HCT116 (cell line): Measurements from ENCODE around the gene CRNN. TPM values are rescaled to one million over a fixed set of nuclear protein-coding genes. Genes with fewer than 3 reads are reported as not detected.

ENCODE experiments used
- ATAC-seq: fragments of 200-7000 bp; cut with Tn5 transposase; 2 replicates; pipeline ENCODE4 v1.9.1; 2020; ENCODE audit warnings: mild to moderate bottlenecking, moderate library complexity
- BruUV-seq: library from RNA; stranded (reverse); fragments of 400-500 nt; replicated peaks from 2 replicates; lab custom pipeline; 2021; lab: Mats Ljungman, UMichigan
- CTCF ChIA-PET: fragments of 300-600 bp; sonication (Branson Sonifier 250); formaldehyde crosslinking; loops from one replicate; lab custom pipeline; 2021; ENCODE audit warnings: antibody characterized with exemption; lab: Charles Lee
- POLR2A ChIA-PET: fragments of 300-600, 350-600 bp; sonication (Branson Sonifier 250); formaldehyde crosslinking; loops from one replicate; lab custom pipeline; 2021; ENCODE audit warnings: antibody characterized with exemption; lab: Charles Lee
- RAD21 ChIA-PET, 2 experiments: fragments of 300-600 bp; sonication (Branson Sonifier 250); formaldehyde crosslinking; loops; one replicate each; lab custom pipeline; 2023; ENCODE audit warnings: low total read pairs in 2 of 2; ENCODE audit not compliant: uncharacterized antibody in 2 of 2, unreplicated experiment in 2 of 2, low non-redundant PET in 1 of 2; lab: Charles Lee
- DNase-seq: peaks from one replicate; pipeline ENCODE4 v3.0.0-alpha.2; 2010; ENCODE audit warnings: low read depth, low spot score
- H2AFZ ChIP-seq: fragments of 200-600 bp; shearing (Covaris generic), sonication (generic); 2 replicates; pipeline ENCODE4 v1.6.1; 2017; ENCODE audit warnings: low read depth, mixed run types, mixed read lengths, antibody characterized with exemption, low read length; ENCODE audit not compliant: poor library complexity, severe bottlenecking
- H3K27ac ChIP-seq: 2 replicates; pipeline ENCODE4 v1.5.1; 2012; ENCODE audit warnings: low read depth, low read length
- H3K27me3 ChIP-seq: fragments of 200-600 bp; sonication (generic); 2 replicates; pipeline ENCODE4 v1.6.1; 2016; ENCODE audit warnings: mixed run types, low read length, mixed read lengths; ENCODE audit not compliant: insufficient read depth
- H3K36me3 ChIP-seq, 2 experiments: fragments of 200-500 bp in 1 of 2; fragments of 200-600 bp in 1 of 2; sonication (Bioruptor generic) in 1 of 2; sonication (generic) in 1 of 2; 2 replicates each; pipeline versions ENCODE4 v1.5.1 to v1.6.1; 2014 to 2016; ENCODE audit warnings: low read length in 2 of 2, inconsistent platforms in 1 of 2, mixed read lengths in 1 of 2, mixed run types in 1 of 2; ENCODE audit not compliant: insufficient read depth in 2 of 2, control insufficient read depth in 1 of 2
- H3K4me1 ChIP-seq, 2 experiments: fragments of 200-600 bp in 1 of 2; sonication (generic) in 1 of 2; 2 replicates each; pipeline versions ENCODE4 v1.5.1 to v1.6.1; 2012 to 2017; ENCODE audit warnings: low read length in 2 of 2, inconsistent platforms in 1 of 2, mild to moderate bottlenecking in 1 of 2, mixed read lengths in 1 of 2, mixed run types in 1 of 2, moderate library complexity in 1 of 2; ENCODE audit not compliant: insufficient read depth in 2 of 2, control insufficient read depth in 1 of 2
- H3K4me2 ChIP-seq: fragments of 200-600 bp; sonication (generic); 2 replicates; pipeline ENCODE4 v1.6.1; 2017; ENCODE audit warnings: mixed run types, low read length, mixed read lengths
- H3K4me3 ChIP-seq, 2 experiments: fragments of 200-600 bp in 1 of 2; sonication (generic) in 1 of 2; replicated peaks in 1 of 2; 2 replicates each; pipeline ENCODE4 v1.5.1; 2011 to 2016; ENCODE audit warnings: low read length in 2 of 2, control low read depth in 1 of 2, low read depth in 1 of 2, mild to moderate bottlenecking in 1 of 2, mixed read lengths in 1 of 2, mixed run types in 1 of 2
- H3K79me2 ChIP-seq: fragments of 200-600 bp; sonication (generic); 2 replicates; pipeline ENCODE4 v1.6.1; 2017; ENCODE audit warnings: mild to moderate bottlenecking, mixed run types, low read length, moderate library complexity, mixed read lengths; ENCODE audit not compliant: insufficient read depth
- H3K9ac ChIP-seq: fragments of 200-600 bp; sonication (generic); 2 replicates; pipeline ENCODE4 v1.6.1; 2016; ENCODE audit warnings: low read length, mixed read lengths
- H3K9me2 ChIP-seq: fragments of 200-600 bp; sonication (generic), shearing (Covaris generic); 2 replicates; pipeline ENCODE4 v1.6.1; 2017; ENCODE audit warnings: mixed run types, mild to moderate bottlenecking, moderate library complexity; ENCODE audit not compliant: insufficient read depth
- H3K9me3 ChIP-seq, 2 experiments: fragments of 200-500 bp in 1 of 2; fragments of 200-600 bp in 1 of 2; sonication (Bioruptor generic) in 1 of 2; sonication (generic) in 1 of 2; 2 replicates each; pipeline ENCODE4 v1.6.1; 2014 to 2017; ENCODE audit warnings: low read length in 2 of 2, mixed read lengths in 2 of 2, inconsistent platforms in 1 of 2, low read depth in 1 of 2, mild to moderate bottlenecking in 1 of 2, mixed run types in 1 of 2, moderate library complexity in 1 of 2; ENCODE audit not compliant: control insufficient read depth in 1 of 2, insufficient read depth in 1 of 2
- H4K20me1 ChIP-seq: fragments of 200-600 bp; sonication (generic), shearing (Covaris generic); 2 replicates; pipeline ENCODE4 v1.6.1; 2017; ENCODE audit warnings: mixed run types, mild to moderate bottlenecking, moderate library complexity; ENCODE audit not compliant: insufficient read depth
- CBX3 ChIP-seq: IDR thresholded peaks from 2 replicates; pipeline ENCODE4 v1.6.1; 2012; ENCODE audit warnings: low read depth
- CEBPB ChIP-seq: IDR thresholded peaks from 2 replicates; pipeline ENCODE4 v1.6.1; 2012; ENCODE audit warnings: low read depth
- EGR1 ChIP-seq: IDR thresholded peaks from 2 replicates; pipeline ENCODE4 v1.6.1; 2012; ENCODE audit warnings: low read depth
- FOSL1 ChIP-seq: IDR thresholded peaks from 2 replicates; pipeline ENCODE4 v1.6.1; 2012; ENCODE audit warnings: low read depth
- JUND ChIP-seq: IDR thresholded peaks from 2 replicates; pipeline ENCODE4 v1.6.1; 2012
- RAD21 ChIP-seq: IDR thresholded peaks from 2 replicates; pipeline ENCODE4 v1.6.1; 2012; ENCODE audit warnings: low read depth, mild to moderate bottlenecking
- SIN3A ChIP-seq: IDR thresholded peaks from 2 replicates; pipeline ENCODE4 v1.6.1; 2012; ENCODE audit warnings: low read depth
- TCF7L2 ChIP-seq: IDR thresholded peaks from 2 replicates; pipeline ENCODE4 v1.7.0; 2011; ENCODE audit warnings: borderline replicate concordance, inconsistent platforms; ENCODE audit not compliant: insufficient read depth, insufficient read length; ENCODE audit errors: extremely low read depth
- ZNF274 ChIP-seq: fragments of 200-500 bp; sonication (Bioruptor generic); IDR thresholded peaks from 2 replicates; pipeline ENCODE4 v1.6.1; 2014; ENCODE audit warnings: mild to moderate bottlenecking, low read depth, low read length, inconsistent platforms
- intact Hi-C: fragments of 100-400 bp; cut with micrococcal nuclease; formaldehyde crosslinking; loops from 2 replicates; pipeline ENCODE4 v1.10.0; 2022
- total RNA-seq: library from RNA; stranded (reverse); gene quantifications from one replicate; pipeline ENCODE4 v1.2.1, GENCODE V29; 2021; ENCODE audit not compliant: unreplicated experiment
- TF ChIP-seq, protein P1 (sequence below): IDR thresholded peaks from 2 replicates; pipeline ENCODE4 v1.6.1; 2012; ENCODE audit warnings: low read depth
- TF ChIP-seq, protein P2 (sequence below), 3 experiments: fragments of 200-600 bp in 1 of 3; sonication (generic) in 1 of 3; IDR thresholded peaks in 2 of 3; conservative IDR thresholded peaks in 1 of 3; 2 replicates each; pipeline ENCODE4 v1.5.1; 2012 to 2017; ENCODE audit warnings: low read depth in 2 of 3, low read length in 2 of 3, antibody characterized with exemption in 1 of 3, borderline replicate concordance in 1 of 3, control low read depth in 1 of 3, mild to moderate bottlenecking in 1 of 3, mixed read lengths in 1 of 3, mixed run types in 1 of 3, moderate library complexity in 1 of 3; ENCODE audit not compliant: insufficient read depth in 1 of 3

CRNN gene
- total RNA-seq, 1 experiment from 2014 or later, result not detected

DNA sequence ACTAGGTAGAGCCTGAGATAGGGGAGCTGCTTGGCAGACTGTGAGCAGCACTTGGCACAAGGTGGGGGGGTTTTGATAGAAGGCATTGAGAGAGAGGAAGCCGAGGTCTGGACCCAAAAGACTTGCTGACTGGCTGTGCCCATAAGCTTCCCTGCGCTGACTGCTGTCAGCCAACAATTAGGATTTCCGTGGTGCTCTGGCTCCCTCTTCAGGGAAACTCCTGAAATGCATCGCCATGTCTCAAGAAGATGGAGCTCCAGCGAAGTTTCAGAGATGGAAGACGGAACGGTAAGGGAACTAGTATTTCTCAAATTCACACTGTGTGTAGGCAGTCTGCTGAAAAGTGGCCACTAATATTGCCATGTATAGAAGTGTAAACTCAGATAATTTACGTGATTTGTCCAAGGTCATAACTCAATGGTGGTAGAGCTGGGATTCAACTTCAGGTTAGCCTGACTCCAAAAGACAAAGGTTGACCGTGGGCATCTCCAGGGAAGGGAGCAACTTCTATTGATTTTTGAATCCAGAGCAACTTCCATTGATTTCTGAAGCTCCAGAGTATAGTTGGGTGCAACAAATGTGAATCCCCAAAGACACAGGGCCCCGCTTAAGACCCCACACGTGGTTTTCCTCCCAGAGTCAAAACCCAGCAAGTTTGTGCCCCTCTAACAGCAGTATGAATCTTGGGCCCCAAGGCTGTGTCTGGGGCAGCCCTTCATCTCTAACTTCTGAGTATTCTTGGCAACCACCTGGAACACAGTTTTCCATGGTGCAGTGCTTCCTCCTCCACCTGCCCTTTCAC is 44.5 kb upstream of the CRNN start (continued):
- TF ChIP-seq CEBPB (no peak), ZNF274 (no peak), TCF7L2 (no peak), CBX3 (peak; percentile 64; the same call in 1 of the 2 replicates)

DNA sequence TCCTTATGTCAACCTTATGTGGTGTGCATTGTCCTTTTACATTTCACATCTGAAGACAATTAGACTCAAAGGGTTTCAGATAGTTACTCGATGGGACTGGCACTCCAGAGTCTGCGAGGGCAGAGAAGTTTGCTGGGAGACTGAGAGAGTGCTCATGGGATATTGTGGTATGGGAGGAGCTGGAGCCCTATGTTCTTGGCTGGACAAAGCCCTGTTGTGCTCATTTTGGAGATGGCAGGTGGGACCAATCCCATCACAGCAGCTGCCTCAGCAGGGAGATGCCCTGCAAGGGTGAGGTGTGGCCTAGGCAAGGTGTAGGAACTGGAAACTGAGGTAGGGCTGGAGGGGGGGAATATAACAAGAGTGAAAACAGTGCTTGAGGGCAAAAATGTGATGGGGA is 43.5 kb upstream of the CRNN start:
- TF ChIP-seq SIN3A (no peak), FOSL1 (no peak), JUND (no peak), CEBPB (no peak), EGR1 (no peak), RAD21 (no peak)
- TF ChIP-seq, protein P1, sequence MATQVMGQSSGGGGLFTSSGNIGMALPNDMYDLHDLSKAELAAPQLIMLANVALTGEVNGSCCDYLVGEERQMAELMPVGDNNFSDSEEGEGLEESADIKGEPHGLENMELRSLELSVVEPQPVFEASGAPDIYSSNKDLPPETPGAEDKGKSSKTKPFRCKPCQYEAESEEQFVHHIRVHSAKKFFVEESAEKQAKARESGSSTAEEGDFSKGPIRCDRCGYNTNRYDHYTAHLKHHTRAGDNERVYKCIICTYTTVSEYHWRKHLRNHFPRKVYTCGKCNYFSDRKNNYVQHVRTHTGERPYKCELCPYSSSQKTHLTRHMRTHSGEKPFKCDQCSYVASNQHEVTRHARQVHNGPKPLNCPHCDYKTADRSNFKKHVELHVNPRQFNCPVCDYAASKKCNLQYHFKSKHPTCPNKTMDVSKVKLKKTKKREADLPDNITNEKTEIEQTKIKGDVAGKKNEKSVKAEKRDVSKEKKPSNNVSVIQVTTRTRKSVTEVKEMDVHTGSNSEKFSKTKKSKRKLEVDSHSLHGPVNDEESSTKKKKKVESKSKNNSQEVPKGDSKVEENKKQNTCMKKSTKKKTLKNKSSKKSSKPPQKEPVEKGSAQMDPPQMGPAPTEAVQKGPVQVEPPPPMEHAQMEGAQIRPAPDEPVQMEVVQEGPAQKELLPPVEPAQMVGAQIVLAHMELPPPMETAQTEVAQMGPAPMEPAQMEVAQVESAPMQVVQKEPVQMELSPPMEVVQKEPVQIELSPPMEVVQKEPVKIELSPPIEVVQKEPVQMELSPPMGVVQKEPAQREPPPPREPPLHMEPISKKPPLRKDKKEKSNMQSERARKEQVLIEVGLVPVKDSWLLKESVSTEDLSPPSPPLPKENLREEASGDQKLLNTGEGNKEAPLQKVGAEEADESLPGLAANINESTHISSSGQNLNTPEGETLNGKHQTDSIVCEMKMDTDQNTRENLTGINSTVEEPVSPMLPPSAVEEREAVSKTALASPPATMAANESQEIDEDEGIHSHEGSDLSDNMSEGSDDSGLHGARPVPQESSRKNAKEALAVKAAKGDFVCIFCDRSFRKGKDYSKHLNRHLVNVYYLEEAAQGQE, result no peak
- TF ChIP-seq, protein P2, sequence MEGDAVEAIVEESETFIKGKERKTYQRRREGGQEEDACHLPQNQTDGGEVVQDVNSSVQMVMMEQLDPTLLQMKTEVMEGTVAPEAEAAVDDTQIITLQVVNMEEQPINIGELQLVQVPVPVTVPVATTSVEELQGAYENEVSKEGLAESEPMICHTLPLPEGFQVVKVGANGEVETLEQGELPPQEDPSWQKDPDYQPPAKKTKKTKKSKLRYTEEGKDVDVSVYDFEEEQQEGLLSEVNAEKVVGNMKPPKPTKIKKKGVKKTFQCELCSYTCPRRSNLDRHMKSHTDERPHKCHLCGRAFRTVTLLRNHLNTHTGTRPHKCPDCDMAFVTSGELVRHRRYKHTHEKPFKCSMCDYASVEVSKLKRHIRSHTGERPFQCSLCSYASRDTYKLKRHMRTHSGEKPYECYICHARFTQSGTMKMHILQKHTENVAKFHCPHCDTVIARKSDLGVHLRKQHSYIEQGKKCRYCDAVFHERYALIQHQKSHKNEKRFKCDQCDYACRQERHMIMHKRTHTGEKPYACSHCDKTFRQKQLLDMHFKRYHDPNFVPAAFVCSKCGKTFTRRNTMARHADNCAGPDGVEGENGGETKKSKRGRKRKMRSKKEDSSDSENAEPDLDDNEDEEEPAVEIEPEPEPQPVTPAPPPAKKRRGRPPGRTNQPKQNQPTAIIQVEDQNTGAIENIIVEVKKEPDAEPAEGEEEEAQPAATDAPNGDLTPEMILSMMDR (IDR thresholded peaks at IDR 0.05 in 2 of 3, conservative IDR thresholded peaks at IDR 0.05 in 1 of 3; ENCODE audit: borderline replicate concordance in 1 of 3, insufficient read depth in 1 of 3, low read depth in 2 of 3, low read length in 2 of 3), result no peak
- Histone ChIP-seq H2AFZ (no peak overlapping the region), H3K79me2 (no peaks in the 10 kb centered on the region), H3K9me2 (no peaks in the 10 kb centered on the region), H3K4me2 (no peak overlapping the region), H4K20me1 (no peaks in the 10 kb centered on the region), H3K36me3 (no peaks in the 10 kb centered on the region), H3K27me3 (no peaks in the 10 kb centered on the region), H3K27ac (no peak overlapping the region), H3K9ac (no peak overlapping the region), H3K9me3 (no peaks in the 10 kb centered on the region), H3K4me3 (no peak overlapping the region), H3K4me1 (peaks cover 0 to 11% of the 10 kb centered on the region in 2 experiments; a peak in 2 of 4 replicates)
- POLR2A ChIA-PET, result interaction anchor here (2.0 kb wide), 1 partner anchor 110 kb away, joined by 4 read pairs; no protein-coding TSS in a partner anchor
- no TSS peak for BruUV-seq
- DNase-seq (no peak), ATAC-seq (no peak)
- RAD21 ChIA-PET, result interaction anchor here (0.8 to 1.6 kb wide), 6 partner anchors 58 to 272 kb away, joined by 3 to 18 read pairs (median 6); no protein-coding TSS in a partner anchor
- CTCF ChIA-PET, result interaction anchor here (1.3 to 3.5 kb wide), 18 partner anchors 9 to 422 kb away, joined by 4 to 143 read pairs (median 12); partner anchors contain the start of gene S100A11
- intact Hi-C loops, result no loop called here
